GM23248 (cell line): ENCODE measurements around the gene FAM53A. TPM values are rescaled to one million over a fixed set of nuclear protein-coding genes. Genes with fewer than 3 reads are reported as not detected.

Source experiments
- DNase-seq: peaks from one replicate; pipeline ENCODE4 v3.0.0-alpha.2; 2015
- H2AFZ ChIP-seq: fragments of 200-600 bp; sonication (generic); 2 replicates; pipeline ENCODE4 v1.6.1; 2016; ENCODE audit warnings: antibody characterized with exemption
- H3F3A ChIP-seq: fragments of 200-600 bp; sonication (generic); 2 replicates; pipeline ENCODE4 v1.6.1; 2016; ENCODE audit warnings: mild to moderate bottlenecking, antibody characterized with exemption, mixed run types; ENCODE audit not compliant: insufficient read depth
- H3K27ac ChIP-seq: fragments of 200-600 bp; sonication (generic); 2 replicates; pipeline ENCODE4 v1.5.1; 2016; ENCODE audit warnings: mild to moderate bottlenecking
- H3K27me3 ChIP-seq: fragments of 200-600 bp; sonication (generic); replicated peaks from 2 replicates; pipeline ENCODE4 v1.6.1; 2016; ENCODE audit warnings: mild to moderate bottlenecking; ENCODE audit not compliant: insufficient read depth
- H3K36me3 ChIP-seq: fragments of 200-600 bp; sonication (generic); 2 replicates; pipeline ENCODE4 v1.6.1; 2016; ENCODE audit warnings: low read depth, mild to moderate bottlenecking
- H3K4me1 ChIP-seq: fragments of 200-600 bp; sonication (generic); 2 replicates; pipeline ENCODE4 v1.6.1; 2016; ENCODE audit warnings: mild to moderate bottlenecking; ENCODE audit not compliant: insufficient read depth
- H3K4me2 ChIP-seq: fragments of 200-600 bp; sonication (generic); one replicate; pipeline ENCODE4 v1.6.1; 2016; ENCODE audit warnings: mild to moderate bottlenecking; ENCODE audit not compliant: unreplicated experiment
- H3K4me3 ChIP-seq: fragments of 200-600 bp; sonication (generic); 2 replicates; pipeline ENCODE4 v1.5.1; 2016; ENCODE audit warnings: mild to moderate bottlenecking
- H3K79me2 ChIP-seq: fragments of 200-600 bp; sonication (generic); 2 replicates; pipeline ENCODE4 v1.6.1; 2016; ENCODE audit warnings: mild to moderate bottlenecking; ENCODE audit not compliant: insufficient read depth
- H3K9ac ChIP-seq: fragments of 200-600 bp; sonication (generic); 2 replicates; pipeline ENCODE4 v1.6.1; 2016; ENCODE audit warnings: mild to moderate bottlenecking
- H3K9me2 ChIP-seq: fragments of 200-600 bp; sonication (generic); 2 replicates; pipeline ENCODE4 v1.6.1; 2016; ENCODE audit warnings: mixed run types, mild to moderate bottlenecking, moderate library complexity; ENCODE audit not compliant: insufficient read depth
- H3K9me3 ChIP-seq: fragments of 200-600 bp; sonication (generic); one replicate; pipeline ENCODE4 v1.6.1; 2017; ENCODE audit warnings: low read depth
- H4K20me1 ChIP-seq: fragments of 200-600 bp; sonication (generic); 2 replicates; pipeline ENCODE4 v1.6.0; 2016; ENCODE audit not compliant: insufficient read depth
- EZH2 ChIP-seq: fragments of 200-600 bp; sonication (generic); IDR thresholded peaks from 2 replicates; pipeline ENCODE4 v1.6.1; 2018; ENCODE audit warnings: antibody characterized with exemption, mild to moderate bottlenecking; ENCODE audit not compliant: insufficient read depth, poor library complexity, severe bottlenecking
- EZH2phosphoT487 ChIP-seq: fragments of 200-600 bp; sonication (generic); IDR thresholded peaks from 2 replicates; pipeline ENCODE4 v1.6.1; 2018; ENCODE audit warnings: antibody characterized with exemption, moderate library complexity, mild to moderate bottlenecking, low read depth; ENCODE audit not compliant: insufficient read depth
- WGBS, 2 experiments: methylation state at CpG; one replicate each; pipeline ENCODE4 v1.1.6; 2015 to 2017; ENCODE audit warnings: low lambda C conversion rate in 2 of 2, low coverage in 1 of 2; ENCODE audit errors: missing lambda C conversion rate in 2 of 2; 5-methylcytosine and 5-hydroxymethylcytosine counted together
- in situ Hi-C: fragments of 300-500 bp; cut with MboI; formaldehyde crosslinking; loops from 2 replicates; pipeline ENCODE4 v1.15.0; 2020
- polyA plus RNA-seq: library from polyadenylated mRNA; unstranded; fragments of >200 nt; fragmentation: Nextera tagmentation; extraction: Ambion mirVana; gene quantifications from 2 replicates; pipeline ENCODE4 v1.2.1, GENCODE V29; 2016
- total RNA-seq: library from RNA; depleted of rRNA; stranded (reverse); fragments of >200 nt; shearing (Covaris generic); gene quantifications from 2 replicates; pipeline ENCODE4 v1.2.3, GENCODE V29; 2014

Gene FAM53A
- total and polyA plus RNA-seq, 2 experiments from 2014 or later: 2.8 to 3.8 TPM

- no peaks in the 10 kb centered on the region for H3K9me2 ChIP-seq
- H3K4me2 ChIP-seq: no peak overlapping the region
- H3K79me2 ChIP-seq: no peaks in the 10 kb centered on the region
- DNase-seq: no peak
- WGBS, 2 experiments: 69 to 77% methylated on average over 9 of the region's 9 CpGs
- in situ Hi-C loops: no loop called here
- H3K27me3 ChIP-seq: no peaks in the 10 kb centered on the region
- no peaks in the 10 kb centered on the region for H3K4me1 ChIP-seq
- no peaks in the 10 kb centered on the region for H3F3A ChIP-seq
- H3K36me3 ChIP-seq: no peaks in the 10 kb centered on the region
- no peak overlapping the region for H3K4me3 ChIP-seq
- no peak overlapping the region for H3K27ac ChIP-seq
- H2AFZ ChIP-seq: no peak overlapping the region
- no peaks in the 10 kb centered on the region for H4K20me1 ChIP-seq
- no peaks in the 10 kb centered on the region for H3K9me3 ChIP-seq
- no peak overlapping the region for H3K9ac ChIP-seq
- TF ChIP-seq EZH2phosphoT487: no peak
- no peak for TF ChIP-seq EZH2
These were observed 53.0 kb downstream of the FAM53A start for GRCh38 chr4:1631136-1631535.

- Histone ChIP-seq H3F3A (no peaks in the 10 kb centered on the region), H3K4me3 (no peak overlapping the region), H3K9me2 (no peaks in the 10 kb centered on the region), H2AFZ (no peak overlapping the region), H3K27ac (no peak overlapping the region), H3K4me2 (no peak overlapping the region), H3K79me2 (no peaks in the 10 kb centered on the region), H3K9ac (no peak overlapping the region), H3K36me3 (no peaks in the 10 kb centered on the region), H3K9me3 (no peaks in the 10 kb centered on the region), H3K27me3 (no peaks in the 10 kb centered on the region), H4K20me1 (no peaks in the 10 kb centered on the region), H3K4me1 (no peaks in the 10 kb centered on the region)
- WGBS, 2 experiments: 85 to 86% methylated on average over 19 of the region's 19 CpGs
- in situ Hi-C loops: no loop called here
- TF ChIP-seq EZH2 (no peak), EZH2phosphoT487 (no peak)
- DNase-seq: no peak
These were observed 53.8 kb downstream of the FAM53A start for GRCh38 chr4:1630266-1630665.

GRCh38 chr4:1629699-1630083, 54.4 kb downstream of the FAM53A start:
- Histone ChIP-seq H3K4me1 (no peaks in the 10 kb centered on the region), H3K36me3 (no peaks in the 10 kb centered on the region), H3K9me2 (no peaks in the 10 kb centered on the region), H3K4me3 (no peak overlapping the region), H3K4me2 (no peak overlapping the region), H3K27ac (no peak overlapping the region), H3K9ac (peak overlapping the region; percentile 25; the same call in 1 of the 2 replicates), H2AFZ (no peak overlapping the region), H3K9me3 (no peaks in the 10 kb centered on the region), H3K79me2 (no peaks in the 10 kb centered on the region), H4K20me1 (no peaks in the 10 kb centered on the region), H3K27me3 (no peaks in the 10 kb centered on the region), H3F3A (no peaks in the 10 kb centered on the region)
- in situ Hi-C loops: loop anchor here (10.0 kb wide), 1 partner anchor 275 kb away; no protein-coding TSS in a partner anchor
- DNase-seq: no peak
- TF ChIP-seq EZH2phosphoT487 (no peak), EZH2 (no peak)
- WGBS, 2 experiments: 69 to 70% methylated on average over 10 of the region's 10 CpGs

- Histone ChIP-seq H3K4me1 (no peaks in the 10 kb centered on the region), H3K4me3 (no peak overlapping the region), H3K27me3 (no peaks in the 10 kb centered on the region), H3F3A (no peaks in the 10 kb centered on the region), H3K79me2 (no peaks in the 10 kb centered on the region), H3K9me2 (no peaks in the 10 kb centered on the region), H3K9ac (peak overlapping the region; percentile 25; the same call in 1 of the 2 replicates), H3K4me2 (no peak overlapping the region), H4K20me1 (no peaks in the 10 kb centered on the region), H3K9me3 (no peaks in the 10 kb centered on the region), H3K27ac (no peak overlapping the region), H3K36me3 (no peaks in the 10 kb centered on the region), H2AFZ (no peak overlapping the region)
- no peak for TF ChIP-seq EZH2
- no peak for TF ChIP-seq EZH2phosphoT487
- DNase-seq: peak; percentile 63
- in situ Hi-C loops: loop anchor here (10.0 kb wide), 1 partner anchor 274 kb away; no protein-coding TSS in a partner anchor
- 18 to 22% methylated on average over 21 to 23 of the region's 25 CpGs for WGBS, 2 experiments
These were observed 55.0 kb downstream of the FAM53A start for GRCh38 chr4:1628892-1629698.
